ENCODE results near the gene CWC22.
A peak's percentile ranks its signal among the peaks of the same experiment; 100 is the strongest.
"Not testable (repeated sequence)": the region's sequence is repeated elsewhere in the genome, so short reads cannot be mapped to it uniquely, and the experiment has no call there.

Gene CWC22

GRCh38 chr2:179948058-179948457, 59.0 kb downstream of the CWC22 start:
- no peak for DNase-seq

GRCh38 chr2:179946810-179947615, 60.1 kb downstream of the CWC22 start:
- DNase-seq = no peak

- DNase-seq = no peak
These were observed 60.8 kb downstream of the CWC22 start for GRCh38 chr2:179946346-179946745.

- DNase-seq = no peak
These were observed 67.8 kb downstream of the CWC22 start for GRCh38 chr2:179939259-179939658.

GRCh38 chr2:179938026-179938425, 69.1 kb downstream of the CWC22 start:
- no peak for DNase-seq

- DNase-seq = peak; percentile 22
These were observed 70.4 kb downstream of the CWC22 start for GRCh38 chr2:179936654-179937053.

- no peak for DNase-seq
These were observed 71.0 kb downstream of the CWC22 start for GRCh38 chr2:179936141-179936540.

GRCh38 chr2:179932786-179933185, 74.3 kb downstream of the CWC22 start:
- DNase-seq = no peak

GRCh38 chr2:179931502-179931901, 75.6 kb downstream of the CWC22 start:
- DNase-seq = no peak

GRCh38 chr2:179929997-179930396, 77.1 kb downstream of the CWC22 start:
- not testable (repeated sequence) for DNase-seq

- DNase-seq = no peak
These were observed 80.1 kb downstream of the CWC22 start for GRCh38 chr2:179927041-179927440.

- DNase-seq = no peak
These were observed 81.4 kb downstream of the CWC22 start for GRCh38 chr2:179925713-179926112.

- no peak for DNase-seq
These were observed 89.8 kb downstream of the CWC22 start for GRCh38 chr2:179917272-179917671.

GRCh38 chr2:179915395-179915992, 91.6 kb downstream of the CWC22 start:
- no peak for DNase-seq

GRCh38 chr2:179913809-179914208, 93.3 kb downstream of the CWC22 start:
- DNase-seq = no peak

GRCh38 chr2:179911569-179911968, 95.5 kb downstream of the CWC22 start:
- no peak for DNase-seq

- no peak for DNase-seq
These were observed 96.4 kb downstream of the CWC22 start for GRCh38 chr2:179910735-179911113.

- no peak for DNase-seq
These were observed 97.0 kb downstream of the CWC22 start for GRCh38 chr2:179909845-179910734.

- no peak for DNase-seq
These were observed 106.4 kb downstream of the CWC22 start for GRCh38 chr2:179900655-179901054.

GRCh38 chr2:179899666-179900065, 107.4 kb downstream of the CWC22 start:
- DNase-seq = no peak

- no peak for DNase-seq
These were observed 108.2 kb downstream of the CWC22 start for GRCh38 chr2:179898873-179899272.
